NCI-H2196 treated with DMSO at 0.1 percent for 48 hours (cell line): Measurements from ENCODE around the gene AIMP1.
"Not testable (repeated sequence)": the region's sequence is repeated elsewhere in the genome, so short reads cannot be mapped to it uniquely, and the experiment has no call there.

ENCODE experiments used
- DNase-seq: peaks from one replicate; lab custom pipeline; 2025; ENCODE audit not compliant: unreplicated experiment; lab: John Stamatoyannopoulos, UW

Gene AIMP1

DNA sequence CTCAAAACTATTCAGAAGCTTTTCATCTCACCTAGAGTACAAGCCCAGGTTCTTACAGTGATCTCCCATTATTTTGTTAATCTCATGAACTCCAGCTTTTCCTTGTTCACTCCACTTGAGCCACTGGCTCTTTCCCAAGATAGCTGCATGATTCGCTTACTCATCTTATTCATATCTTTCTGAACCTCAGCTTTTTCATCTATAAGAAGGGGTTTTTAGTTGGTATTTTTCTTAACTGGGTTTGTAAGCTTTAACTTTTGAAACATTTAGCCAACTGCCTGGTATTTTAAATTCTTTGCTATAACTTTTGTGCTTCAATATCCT lies 28.3 kb downstream of the AIMP1 start:
- DNase-seq: no peak

DNA sequence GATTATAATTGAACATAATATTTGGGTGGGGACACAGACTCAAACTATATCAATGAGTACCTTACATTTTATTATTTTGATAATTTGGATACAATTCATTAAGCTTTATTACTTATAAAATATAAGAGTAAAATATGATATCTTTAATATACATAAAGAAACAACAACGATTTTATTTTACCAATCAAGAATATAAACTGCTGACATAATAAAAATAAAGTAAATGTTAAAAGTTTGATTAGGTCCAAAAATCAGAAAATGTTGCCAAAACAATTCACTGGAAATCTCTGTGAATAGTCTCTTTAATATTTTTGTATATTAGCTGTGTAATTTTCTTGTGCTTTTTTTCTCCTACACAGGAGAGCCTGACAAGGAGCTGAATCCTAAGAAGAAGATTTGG lies 30.8 kb downstream of the AIMP1 start:
- DNase-seq: no peak

DNA sequence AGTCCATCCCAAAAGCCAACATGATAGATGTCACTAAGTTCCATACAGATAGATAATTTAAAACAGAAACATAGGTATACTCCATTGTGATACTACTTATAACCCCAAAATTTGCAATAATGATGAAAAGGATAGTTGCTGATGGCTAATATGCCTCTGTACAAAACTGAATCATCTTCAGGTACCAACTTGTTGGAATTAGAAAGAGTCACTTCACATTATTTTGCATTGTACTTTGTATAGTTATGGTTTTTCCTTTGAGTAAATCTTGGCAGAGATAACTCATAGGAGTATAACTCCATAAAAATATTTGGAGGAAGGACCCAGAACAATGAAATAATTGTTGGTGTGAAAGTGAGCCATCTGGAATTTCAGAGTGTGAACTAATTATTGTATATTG lies 34.7 kb downstream of the AIMP1 start:
- DNase-seq: no peak

DNA sequence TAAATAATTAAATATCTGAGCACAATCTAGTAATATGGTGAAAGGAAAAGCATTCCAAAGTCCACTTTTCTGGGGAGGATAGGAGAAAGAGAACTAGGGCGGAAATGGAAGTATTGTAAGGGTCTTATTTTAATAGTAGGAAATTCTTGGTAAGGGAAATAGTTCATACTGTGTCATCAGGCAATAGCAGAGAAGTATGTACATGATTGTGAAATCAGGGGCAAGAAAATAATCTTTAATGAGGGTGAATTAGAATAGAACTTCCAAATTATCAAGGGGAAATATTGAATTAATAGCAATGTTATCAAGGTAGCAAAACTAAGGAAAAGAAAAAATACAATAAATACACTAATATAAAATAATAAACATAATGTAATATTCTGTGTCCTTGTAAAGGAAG lies 37.4 kb downstream of the AIMP1 start:
- no peak for DNase-seq

DNA sequence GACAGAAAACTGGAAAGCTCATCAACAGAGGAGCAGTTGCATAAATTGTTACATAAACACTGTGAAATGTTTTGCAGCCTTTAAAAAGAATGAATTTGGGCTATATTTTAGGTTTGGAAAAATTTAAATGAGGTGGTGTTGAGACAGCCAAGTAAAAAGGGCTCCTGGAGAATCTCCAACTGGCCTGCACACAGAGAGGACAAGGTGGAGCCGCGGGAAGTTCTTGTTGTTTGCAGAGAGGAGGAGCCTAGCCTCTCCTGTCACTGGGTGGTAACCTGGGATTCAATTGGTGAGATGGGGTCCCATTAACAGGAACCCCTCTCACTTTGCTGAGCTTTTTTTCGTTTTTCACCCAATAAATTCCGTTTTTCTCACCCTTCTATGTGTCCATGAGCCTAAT lies 38.8 kb downstream of the AIMP1 start:
- DNase-seq: no peak

DNA sequence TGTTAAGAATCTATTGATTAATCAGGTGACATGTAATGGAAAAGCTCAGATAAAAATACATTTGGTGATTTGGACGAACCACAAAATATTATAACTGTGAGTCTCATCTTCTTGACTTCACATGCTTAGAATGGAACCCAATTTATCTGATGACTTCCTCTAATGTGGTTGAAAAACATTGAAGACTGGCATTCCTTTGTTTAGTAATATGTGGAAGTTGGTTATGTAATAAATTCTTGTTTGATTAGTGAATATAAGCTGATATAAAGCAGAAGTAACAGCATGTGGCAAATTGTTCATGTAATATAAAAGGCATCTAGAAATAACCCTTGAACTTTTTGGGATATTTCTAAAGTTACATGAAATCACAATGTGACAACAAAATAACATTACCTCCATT lies 42.5 kb downstream of the AIMP1 start:
- DNase-seq: no peak

DNA sequence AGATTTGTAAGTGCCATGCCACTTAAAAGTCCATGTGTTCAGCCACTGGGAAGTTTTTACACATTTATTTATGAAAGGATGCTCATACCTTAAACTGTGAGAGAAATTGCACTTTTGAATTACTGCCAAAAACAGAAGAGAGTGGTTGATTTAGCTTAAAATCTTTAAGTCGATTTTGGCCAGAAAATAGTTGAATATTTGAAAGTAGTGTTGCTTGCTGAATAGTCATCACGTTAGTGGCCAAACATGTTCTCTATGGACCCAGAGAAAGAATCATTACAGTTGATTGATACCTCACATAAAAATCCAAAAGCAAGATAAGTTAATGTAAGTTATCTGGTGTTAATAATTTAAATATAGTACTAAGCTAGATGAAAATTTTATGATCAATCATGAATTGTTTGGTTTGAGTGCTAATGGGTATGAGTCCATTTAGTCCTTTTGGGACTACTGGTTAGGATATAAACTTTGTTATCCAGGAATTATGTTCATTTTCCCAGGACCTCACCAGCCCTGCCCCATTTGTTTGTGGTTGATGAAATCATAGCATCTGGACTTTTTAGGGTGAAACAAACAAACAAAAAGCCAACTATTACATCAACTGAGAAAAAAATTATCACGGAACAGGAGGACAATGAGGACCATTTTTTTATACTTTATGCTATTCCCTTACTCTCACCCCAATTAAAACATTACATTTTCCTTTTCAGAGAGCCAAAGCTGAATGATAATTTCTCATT lies 45.9 kb downstream of the AIMP1 start:
- DNase-seq: no peak

DNA sequence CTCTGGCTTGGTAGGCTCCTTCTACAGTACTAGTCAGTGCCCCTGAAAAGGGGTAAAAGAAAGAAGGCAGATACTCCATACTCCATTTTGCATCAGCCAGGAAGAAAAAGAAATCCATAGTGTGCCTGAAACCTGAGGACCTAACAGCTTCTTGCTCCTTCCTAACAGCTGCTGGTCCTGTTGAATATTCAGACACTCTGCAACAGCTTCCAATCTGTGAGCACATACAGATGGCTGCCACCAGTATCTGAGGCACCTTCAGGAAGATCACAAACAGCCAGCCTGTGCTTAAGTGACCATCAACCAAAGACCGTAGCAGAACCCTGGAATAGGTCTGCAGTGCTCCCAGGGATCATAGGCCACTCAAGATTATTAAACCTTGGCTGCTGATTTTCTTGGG lies 47.9 kb downstream of the AIMP1 start:
- no peak for DNase-seq

DNA sequence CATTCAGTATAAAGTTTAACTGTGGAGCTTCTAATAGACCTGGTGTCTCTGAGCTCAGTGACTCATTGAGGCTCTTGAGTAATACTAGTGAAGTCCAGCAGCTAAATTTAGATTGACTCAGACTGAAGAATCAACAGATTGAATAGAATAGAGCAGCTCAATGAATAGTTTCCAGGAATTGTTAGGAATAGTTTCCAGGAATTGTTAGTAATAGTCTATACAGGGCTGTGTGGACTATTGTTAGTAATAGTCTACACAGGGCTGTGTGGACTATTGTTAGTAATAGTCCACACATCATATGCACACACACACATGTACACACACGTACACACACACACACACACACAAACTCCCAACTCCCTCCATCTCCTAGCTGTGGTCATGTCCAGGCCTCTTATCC lies 49.3 kb downstream of the AIMP1 start:
- DNase-seq: no peak

DNA sequence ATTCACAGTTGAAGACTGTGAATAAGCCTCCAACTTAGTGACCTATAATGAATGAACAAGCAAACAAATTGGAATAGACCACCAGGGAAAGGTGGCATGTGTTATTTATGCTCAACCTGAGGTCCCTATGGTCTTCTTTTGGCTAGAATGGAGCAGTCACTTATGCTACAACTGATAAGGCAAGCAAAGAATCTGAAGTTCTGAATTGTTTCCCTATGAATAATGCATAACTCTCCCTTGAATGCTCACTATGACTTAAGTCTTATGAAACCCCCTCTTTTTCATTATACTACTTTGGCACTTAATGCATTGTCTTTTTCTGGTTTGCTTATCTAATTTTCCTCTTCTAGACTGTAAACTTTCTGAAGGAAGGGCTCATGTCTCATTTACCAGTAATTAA lies 49.7 kb downstream of the AIMP1 start:
- no peak for DNase-seq

DNA sequence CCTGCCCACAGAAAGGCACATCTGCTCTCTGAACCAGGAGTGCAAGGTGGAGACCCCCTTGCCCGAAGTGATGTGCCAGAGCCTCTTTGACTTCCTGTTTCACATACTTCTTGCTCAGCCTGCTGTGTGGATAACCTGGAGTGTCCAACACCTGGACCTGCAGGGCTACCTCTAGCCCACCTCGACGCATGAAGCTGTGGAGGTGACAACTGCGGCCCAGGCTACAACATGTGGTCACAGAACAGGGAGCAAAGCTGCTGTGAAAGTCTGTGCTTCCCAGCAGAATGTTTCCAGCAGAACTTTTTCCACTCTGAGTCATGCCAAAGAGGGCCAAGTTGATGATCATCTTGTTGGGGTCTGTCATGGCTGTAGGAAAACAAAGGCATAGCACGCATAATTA lies 50.7 kb downstream of the AIMP1 start:
- DNase-seq: no peak

DNA sequence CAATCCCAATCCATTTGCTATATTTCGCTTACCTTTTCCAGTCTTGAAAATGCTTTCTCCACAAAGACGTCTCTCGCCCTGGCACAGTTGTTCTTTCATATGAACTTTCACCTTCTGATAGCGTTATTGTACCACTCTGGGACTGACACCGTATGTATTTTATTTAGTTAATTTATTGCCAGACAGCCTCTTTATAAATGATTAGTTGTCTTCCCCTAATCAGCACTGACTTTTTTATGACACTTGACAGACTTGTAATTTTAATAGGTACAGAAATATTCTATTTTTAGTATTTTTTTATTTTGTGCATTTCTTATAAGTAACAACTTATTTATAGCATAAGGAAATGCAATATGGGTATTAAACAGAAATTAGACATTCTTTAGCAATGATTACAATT lies 52.3 kb downstream of the AIMP1 start, which contains the start of gene GIMD1:
TSS of gene GIMD1 (minus strand) at position 101 of the 400 bp plus-strand sequence. CDS start 1,343 bp downstream, outside the sequence.
- no peak for DNase-seq

DNA sequence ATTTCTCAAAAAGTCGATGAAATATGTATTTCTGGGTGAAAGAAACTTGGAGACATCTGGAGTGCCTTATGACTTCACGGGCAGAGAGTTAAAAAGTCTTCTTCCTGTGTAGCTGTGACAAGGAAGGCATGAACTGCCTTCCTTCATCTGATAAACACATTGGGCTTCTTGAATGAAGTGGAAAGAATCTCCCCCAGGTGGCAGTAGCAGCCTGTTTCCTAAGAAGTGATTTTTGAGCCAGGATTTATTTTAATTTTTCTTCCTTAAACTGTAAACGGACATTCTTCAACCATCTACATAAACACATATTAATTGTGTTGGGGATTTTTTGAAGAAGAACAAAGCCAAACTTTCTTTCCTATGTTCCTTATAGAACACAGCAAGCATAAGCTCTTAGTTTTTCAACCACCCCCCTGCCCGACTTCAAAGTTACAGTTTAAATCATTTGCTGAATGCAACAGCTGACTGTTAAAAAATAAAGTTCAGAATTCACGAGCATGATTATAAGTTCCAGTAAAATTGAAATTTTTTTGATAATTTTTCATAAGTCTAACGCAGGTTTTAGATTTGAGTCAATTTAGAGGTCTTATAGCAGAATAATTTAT lies 53.2 kb downstream of the AIMP1 start:
- DNase-seq: no peak

DNA sequence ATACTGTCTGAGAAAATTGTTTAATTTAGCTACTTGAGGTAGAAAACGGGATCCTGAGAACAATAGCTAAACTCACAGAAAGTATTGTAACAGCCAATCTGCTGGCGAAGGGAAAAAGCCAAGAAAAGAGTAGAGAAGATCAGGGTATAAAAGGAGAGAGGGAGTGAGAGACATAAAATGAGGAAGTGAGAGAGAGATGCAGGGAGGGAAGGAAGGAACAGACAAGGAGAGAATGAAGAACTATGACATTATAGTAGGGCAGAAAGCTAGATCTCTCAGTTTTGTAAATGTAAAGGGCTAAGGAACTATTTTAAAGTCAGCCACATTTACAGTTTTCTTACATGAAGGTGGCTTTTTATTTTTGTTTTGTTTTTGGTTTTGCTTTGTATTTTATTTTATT lies 53.9 kb downstream of the AIMP1 start:
- no peak for DNase-seq

DNA sequence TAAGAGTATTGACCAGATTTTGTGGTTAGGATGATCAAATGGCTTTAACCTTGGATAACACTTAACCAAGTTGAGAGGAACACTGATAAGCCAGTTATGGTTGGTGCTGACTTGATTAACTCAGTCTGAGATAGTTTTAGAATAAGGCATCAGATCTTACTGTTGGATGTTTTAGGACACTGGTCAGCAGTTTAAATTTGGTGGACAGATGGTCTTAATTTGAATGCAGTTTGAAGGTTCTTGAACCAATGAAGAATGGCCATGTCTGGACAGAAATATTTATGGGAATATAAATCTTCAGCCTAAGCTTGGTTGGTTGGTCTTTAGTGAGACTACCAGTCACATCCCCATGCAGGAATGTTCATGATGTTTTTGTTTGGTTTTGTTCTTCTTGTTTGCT lies 54.8 kb downstream of the AIMP1 start:
- no peak for DNase-seq

DNA sequence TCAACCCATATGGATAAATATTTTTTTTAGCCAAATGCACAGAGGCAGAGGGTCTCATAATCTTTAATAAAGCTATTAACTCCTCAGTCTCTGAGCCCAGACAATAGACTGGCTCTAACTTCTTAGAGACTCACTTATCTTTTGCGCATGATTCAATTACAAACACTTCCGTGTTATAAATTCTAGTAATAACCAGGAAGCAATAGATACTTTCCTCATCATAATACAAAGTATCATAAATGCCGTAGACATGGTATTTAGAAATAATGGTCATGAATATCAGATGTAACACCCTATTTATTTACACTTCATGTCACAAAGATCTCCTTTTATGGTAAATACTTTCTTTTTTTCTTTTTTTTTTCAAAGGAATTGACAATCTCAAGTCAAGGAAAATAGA lies 56.7 kb downstream of the AIMP1 start:
- no peak for DNase-seq

DNA sequence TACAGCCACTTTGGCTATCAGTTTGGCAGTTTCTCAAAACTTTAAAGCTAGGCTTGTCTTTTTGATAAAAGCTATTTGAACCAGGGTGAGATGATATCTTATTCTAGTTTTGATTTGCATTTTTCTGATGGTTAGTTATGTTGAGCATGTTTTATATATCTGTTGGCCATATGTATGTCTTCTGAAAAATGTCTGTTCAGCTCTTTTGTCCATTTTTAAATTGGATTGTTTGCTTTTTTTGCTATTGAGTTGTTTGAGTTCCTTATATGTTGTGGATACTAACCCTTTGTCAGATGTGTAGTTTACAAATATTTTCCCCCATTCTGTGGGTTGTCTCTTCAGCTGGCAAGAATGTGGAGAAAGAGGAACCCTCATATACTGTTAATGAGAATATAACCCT lies 63.8 kb downstream of the AIMP1 start:
- DNase-seq: no peak

DNA sequence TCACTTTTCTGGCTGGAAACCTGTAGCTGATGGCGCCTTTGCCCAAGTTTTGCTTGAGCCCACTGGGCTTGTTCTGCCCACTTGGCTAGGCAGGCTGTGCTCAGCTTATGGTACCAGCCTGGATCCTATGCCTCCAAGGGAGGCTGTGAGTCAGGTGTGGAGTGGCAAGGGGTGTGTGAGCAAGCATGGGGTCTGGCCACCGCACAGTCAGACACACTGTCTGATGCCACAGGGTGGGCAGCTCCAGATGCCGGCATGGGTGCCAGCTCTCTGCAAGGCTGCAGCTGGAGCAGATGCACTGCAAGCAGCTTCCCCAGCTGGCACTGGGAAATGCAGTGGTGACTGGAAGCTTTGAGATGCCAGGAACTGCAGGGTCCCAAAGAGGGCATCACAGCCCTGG lies 68.5 kb downstream of the AIMP1 start:
- DNase-seq: no peak

DNA sequence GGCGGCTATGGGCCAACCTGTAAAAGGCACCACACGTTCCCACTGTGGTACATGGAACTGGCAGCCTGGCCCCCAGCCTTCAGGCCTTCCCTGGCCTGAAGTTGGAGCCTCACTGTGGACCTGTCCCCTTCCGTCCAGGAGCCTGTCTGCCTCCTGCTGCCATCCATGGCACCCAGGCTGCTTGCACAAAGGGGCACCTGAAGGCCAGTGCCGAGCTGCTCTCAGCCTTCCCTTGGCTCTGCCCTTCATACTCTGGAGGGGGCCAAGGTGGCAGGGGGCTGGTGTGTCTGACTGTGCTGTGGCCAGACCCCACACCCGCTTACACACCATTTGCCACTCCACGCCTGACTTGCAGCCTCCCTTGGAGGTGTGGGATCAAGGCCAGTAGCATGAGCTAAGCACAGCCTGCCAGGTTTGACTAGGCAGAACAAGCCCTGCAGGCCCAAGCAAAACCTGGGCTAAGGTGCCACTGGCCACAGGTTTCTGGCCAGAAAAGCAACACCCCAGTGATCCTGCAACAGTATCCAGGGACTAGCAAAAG lies 69.6 kb downstream of the AIMP1 start:
- DNase-seq: no peak

DNA sequence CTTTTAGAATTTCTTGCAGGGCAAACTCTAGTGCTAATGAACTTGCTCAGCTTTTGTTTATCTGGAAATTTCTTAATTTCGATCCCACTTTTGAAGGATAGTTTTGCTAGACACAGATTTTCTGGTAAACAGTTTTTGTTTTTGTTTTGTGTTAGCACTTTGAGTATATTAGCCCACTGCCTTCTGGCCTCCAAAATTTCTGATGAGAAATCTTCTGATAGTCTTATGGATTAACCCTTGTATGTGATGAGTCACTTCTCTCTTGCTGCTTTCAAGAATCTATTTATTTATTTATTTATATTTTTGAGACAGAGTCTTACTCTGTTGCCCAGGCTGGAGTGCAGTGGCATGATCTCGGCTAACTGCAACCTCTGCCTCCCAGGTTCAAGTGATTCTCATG lies 79.2 kb downstream of the AIMP1 start:
- no peak for DNase-seq

DNA sequence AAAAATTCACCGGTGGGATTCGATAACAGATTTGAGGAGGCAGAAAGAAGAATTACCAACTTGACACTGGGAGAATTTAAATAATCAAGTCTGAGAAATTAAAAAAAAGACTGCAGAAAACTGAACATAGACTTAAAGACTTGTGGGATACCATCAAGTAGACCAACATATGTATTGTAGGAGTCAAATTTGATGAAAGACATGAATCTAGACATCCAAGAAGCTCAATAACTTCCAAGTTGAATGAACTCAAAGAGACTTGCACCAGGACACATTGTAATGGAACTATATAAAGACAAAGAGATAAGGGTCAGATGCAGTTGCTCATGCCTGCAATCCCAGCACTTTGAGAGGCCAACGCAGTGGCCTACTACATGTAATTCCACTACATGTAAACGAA lies 82.5 kb downstream of the AIMP1 start:
- DNase-seq: not testable (repeated sequence)
